ENCODE data around the gene XRN1. TPM values are rescaled to one million over a fixed set of nuclear protein-coding genes. Genes with fewer than 3 reads are reported as not detected.

XRN1 gene
- total and polyA plus RNA-seq, 2 of the 8 experiments (the other 6 are each of a cell fraction or from before 2014, with no cell fraction given): 1.9 to 17.2 TPM

GRCh38 chr3:142433110-142433509, 14.7 kb downstream of the XRN1 start:
- H3K27ac ChIP-seq (ENCODE audit: low read depth, low read length): no peak overlapping the region
- no peak overlapping the region for H3K18ac ChIP-seq (ENCODE audit: extremely low read depth, low read length)
- FAIRE-seq (no peak), DNase-seq (ENCODE audit: low read depth in 1 of 2, low spot score in 2 of 2) (no peak)
- H3K56ac ChIP-seq (replicated peaks; ENCODE audit: insufficient read length, low read depth, low read length): no peak overlapping the region
- peaks cover 0 to 8% (median 4%) of the 10 kb centered on the region in 4 experiments; a peak in 5 of 8 replicates for H3K36me3 ChIP-seq (ENCODE audit: control insufficient read depth in 2 of 4, insufficient read depth in 4 of 4, low read length in 3 of 4)
- H3K23ac ChIP-seq (ENCODE audit: insufficient read length): no peak overlapping the region
- H4K5ac ChIP-seq (ENCODE audit: insufficient read length, low read depth, low read length): no peak overlapping the region
- no peak overlapping the region for H2BK120ac ChIP-seq (replicated peaks; ENCODE audit: low read depth, low read length)
- WGBS, 2 experiments (ENCODE audit: extremely low coverage in 1 of 2, insufficient coverage in 1 of 2, insufficient read length in 1 of 2, insufficient replicate concordance in 2 of 2, low coverage in 1 of 2, low lambda C conversion rate in 2 of 2, missing lambda C conversion rate in 1 of 2): 88% methylated on average over 2 of the region's 2 CpGs; no CpG with 5 or more reads in 1 of the 2 experiments
- no peaks in the 10 kb centered on the region for H3K4me1 ChIP-seq (replicated peaks in 1 of 4; ENCODE audit: control insufficient read depth in 3 of 4, insufficient read depth in 4 of 4, low read length in 3 of 4)
- TF ChIP-seq TAF7 (optimal IDR thresholded peaks at IDR 0.05; ENCODE audit: borderline replicate concordance, low read depth, low read length) (no peak), SIN3A (conservative IDR thresholded peaks at IDR 0.05 in 1 of 2, IDR thresholded peaks at IDR 0.05 in 1 of 2; ENCODE audit: low read depth in 1 of 2, low read length in 2 of 2) (no peak), CEBPB (IDR thresholded peaks at IDR 0.05; ENCODE audit: low read depth, low read length) (no peak), KDM5A (IDR thresholded peaks at IDR 0.05; ENCODE audit: low read length) (no peak), POLR2AphosphoS5 (IDR thresholded peaks at IDR 0.05; ENCODE audit: low read depth, low read length) (no peak)
- no peak overlapping the region for H3K4me3 ChIP-seq (ENCODE audit: extremely low read depth in 1 of 4, insufficient read depth in 2 of 4, low read depth in 3 of 4, low read length in 4 of 4)
- no peak overlapping the region for H2BK5ac ChIP-seq (ENCODE audit: low read depth, low read length)
- H2BK20ac ChIP-seq (ENCODE audit: low read length): no peak overlapping the region
- H4K20me1 ChIP-seq (replicated peaks in 1 of 2; ENCODE audit: control insufficient read depth in 1 of 2, insufficient read depth in 2 of 2, low read length in 2 of 2): no peaks in the 10 kb centered on the region
- H3K79me1 ChIP-seq (ENCODE audit: low read depth, low read length): no peaks in the 10 kb centered on the region
- H4K8ac ChIP-seq (ENCODE audit: extremely low read depth, insufficient read depth, low read length): no peak overlapping the region
- no peak overlapping the region for H4K91ac ChIP-seq (replicated peaks; ENCODE audit: insufficient read length, low read length)
- H3K9ac ChIP-seq (replicated peaks in 1 of 4; ENCODE audit: extremely low read depth in 1 of 4, low read depth in 3 of 4, low read length in 3 of 4): no peak overlapping the region
- POLR2A ChIA-PET (ENCODE audit: partially characterized antibody): no interaction called here
- no peak overlapping the region for H2AFZ ChIP-seq (ENCODE audit: low read length)
- H3K27me3 ChIP-seq (replicated peaks in 1 of 4; ENCODE audit: control insufficient read depth in 3 of 4, extremely low read depth in 1 of 4, insufficient read depth in 3 of 4, low read length in 3 of 4): no peaks in the 10 kb centered on the region
- H3K4me2 ChIP-seq (ENCODE audit: insufficient read depth in 1 of 2, low read depth in 2 of 2, low read length in 2 of 2): no peak overlapping the region
- H3K79me2 ChIP-seq (ENCODE audit: control insufficient read depth in 1 of 2, insufficient read depth in 2 of 2, low read length in 2 of 2): peaks cover 0 to 10% of the 10 kb centered on the region in 2 experiments; a peak in 2 of 4 replicates
- CTCF ChIA-PET (ENCODE audit: partially characterized antibody): no interaction called here
- no peaks in the 10 kb centered on the region for H3K23me2 ChIP-seq (ENCODE audit: low read depth, low read length)
- no peaks in the 10 kb centered on the region for H3K9me3 ChIP-seq (ENCODE audit: insufficient read depth in 2 of 2, low read depth in 1 of 2, low read length in 1 of 2)
- H2BK15ac ChIP-seq (ENCODE audit: low read length): no peak overlapping the region
- no peak overlapping the region for H2BK12ac ChIP-seq (ENCODE audit: low read depth, low read length)
- no peak overlapping the region for H2AK5ac ChIP-seq (ENCODE audit: low read depth, low read length)
- H3K14ac ChIP-seq (ENCODE audit: insufficient read length): no peak overlapping the region
- no peak overlapping the region for H3K4ac ChIP-seq (replicated peaks; ENCODE audit: insufficient read length, low read depth, low read length)
